ENCODE data around the gene PRPF40A. TPM values are rescaled to one million over a fixed set of nuclear protein-coding genes. Genes with fewer than 3 reads are reported as not detected.

The PRPF40A gene
- total and polyA plus RNA-seq, 9 of the 15 experiments (the other 6 are each of a cell fraction or from before 2014, with no cell fraction given) = 168 to 304 (median 264) TPM

DNA sequence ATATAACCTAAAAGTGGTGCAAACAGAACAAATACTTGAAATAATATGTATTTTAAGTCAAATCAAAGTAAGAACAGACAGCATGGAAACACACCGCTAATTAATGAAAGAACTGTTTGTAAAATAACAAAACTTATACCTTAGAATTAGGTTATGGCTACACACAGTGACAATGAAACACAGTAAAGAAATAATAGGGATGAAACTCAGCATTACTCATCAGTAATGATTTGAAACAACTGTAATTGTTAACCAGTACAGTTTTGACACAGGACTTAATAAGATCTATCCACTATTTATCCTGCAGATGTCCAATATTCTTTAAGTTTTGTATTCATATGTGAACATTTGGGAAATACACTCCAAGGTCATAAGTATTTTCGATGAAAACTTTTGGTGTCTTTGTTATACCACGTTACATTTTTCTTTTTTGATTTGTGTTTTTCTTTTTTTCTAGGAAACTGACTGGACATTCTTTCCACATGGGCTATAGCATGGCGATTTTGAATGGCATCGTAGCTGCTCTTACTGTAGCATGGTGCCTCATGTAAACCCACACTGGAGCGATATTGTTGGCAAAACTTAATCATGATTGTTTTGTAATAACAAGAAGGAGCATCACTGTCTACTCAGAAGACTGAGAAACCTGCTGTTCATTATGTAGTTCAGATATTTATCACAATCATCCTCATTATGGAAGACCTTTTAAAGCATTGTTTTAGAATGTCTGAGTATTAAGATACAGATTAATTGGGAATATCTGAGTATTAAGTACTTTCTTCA is 42.2 kb upstream of the PRPF40A start (continued):
- no peak for TF ChIP-seq THAP7 (CRISPR knock-in tag; IDR thresholded peaks at IDR 0.05)
- no peak for TF ChIP-seq PRMT5 (CRISPR knock-in tag; IDR thresholded peaks at IDR 0.05)
- TF ChIP-seq HMG20B (CRISPR knock-in tag; IDR thresholded peaks at IDR 0.05) = no peak
- no peak for TF ChIP-seq RERE (CRISPR knock-in tag; IDR thresholded peaks at IDR 0.05; ENCODE audit: borderline replicate concordance)
